NCI-H446 treated with DMSO at 0.1 percent for 48 hours (cell line): Measurements from ENCODE around the gene IL10.

Source experiments
- DNase-seq: peaks from one replicate; lab custom pipeline; 2025; lab: John Stamatoyannopoulos, UW

Gene IL10

GRCh38 chr1:206772243-206772937, at the start of gene IL10:
TSS of gene IL10 (minus strand) at chr1:206772494. CDS start at chr1:206772435, 59 bp downstream.
- no peak for DNase-seq

- DNase-seq = no peak
Observed at GRCh38 chr1:206821493-206821892, 49.2 kb upstream of the IL10 start.

- no peak for DNase-seq
Observed at GRCh38 chr1:206816390-206817287, 44.3 kb upstream of the IL10 start.

- DNase-seq = peak; percentile 96
Observed at GRCh38 chr1:206814716-206815341, 42.5 kb upstream of the IL10 start.

GRCh38 chr1:206812471-206812870, 40.2 kb upstream of the IL10 start:
- DNase-seq = no peak

- DNase-seq = no peak
Observed at GRCh38 chr1:206809504-206810084, 37.3 kb upstream of the IL10 start.

GRCh38 chr1:206808615-206809014, 36.3 kb upstream of the IL10 start:
- DNase-seq = no peak

GRCh38 chr1:206805357-206805756, 33.1 kb upstream of the IL10 start:
- no peak for DNase-seq

GRCh38 chr1:206804156-206804737, 32.0 kb upstream of the IL10 start:
- DNase-seq = no peak

- no peak for DNase-seq
Observed at GRCh38 chr1:206803221-206803730, 31.0 kb upstream of the IL10 start.

GRCh38 chr1:206802401-206802800, 30.1 kb upstream of the IL10 start:
- no peak for DNase-seq

GRCh38 chr1:206801467-206801866, 29.2 kb upstream of the IL10 start:
- DNase-seq = no peak

GRCh38 chr1:206800891-206801290, 28.6 kb upstream of the IL10 start:
- no peak for DNase-seq

GRCh38 chr1:206800411-206800810, 28.1 kb upstream of the IL10 start:
- no peak for DNase-seq

GRCh38 chr1:206799311-206799710, 27.0 kb upstream of the IL10 start:
- no peak for DNase-seq

GRCh38 chr1:206798384-206798996, 26.2 kb upstream of the IL10 start:
- no peak for DNase-seq

- DNase-seq = no peak
Observed at GRCh38 chr1:206797534-206798383, 25.5 kb upstream of the IL10 start.

- DNase-seq = no peak
Observed at GRCh38 chr1:206796981-206797402, 24.7 kb upstream of the IL10 start.

- DNase-seq = no peak
Observed at GRCh38 chr1:206796116-206796515, 23.8 kb upstream of the IL10 start.

GRCh38 chr1:206794294-206794908, 22.1 kb upstream of the IL10 start:
- no peak for DNase-seq
